Measurements from ENCODE around the gene MYLK. TPM values are rescaled to one million over a fixed set of nuclear protein-coding genes. Genes with fewer than 3 reads are reported as not detected.
"Not testable (repeated sequence)": the region's sequence is repeated elsewhere in the genome, so short reads cannot be mapped to it uniquely, and the experiment has no call there.

MYLK gene
- total RNA-seq, 1 donor from 2014 or later: 80.3 TPM

GRCh38 chr3:123728991-123729390 lies 155.1 kb downstream of the MYLK start:
- DNase-seq (ENCODE audit: low spot score): no peak

- DNase-seq (ENCODE audit: low spot score): no peak
Measured at GRCh38 chr3:123728014-123728413, 156.1 kb downstream of the MYLK start.

DNA sequence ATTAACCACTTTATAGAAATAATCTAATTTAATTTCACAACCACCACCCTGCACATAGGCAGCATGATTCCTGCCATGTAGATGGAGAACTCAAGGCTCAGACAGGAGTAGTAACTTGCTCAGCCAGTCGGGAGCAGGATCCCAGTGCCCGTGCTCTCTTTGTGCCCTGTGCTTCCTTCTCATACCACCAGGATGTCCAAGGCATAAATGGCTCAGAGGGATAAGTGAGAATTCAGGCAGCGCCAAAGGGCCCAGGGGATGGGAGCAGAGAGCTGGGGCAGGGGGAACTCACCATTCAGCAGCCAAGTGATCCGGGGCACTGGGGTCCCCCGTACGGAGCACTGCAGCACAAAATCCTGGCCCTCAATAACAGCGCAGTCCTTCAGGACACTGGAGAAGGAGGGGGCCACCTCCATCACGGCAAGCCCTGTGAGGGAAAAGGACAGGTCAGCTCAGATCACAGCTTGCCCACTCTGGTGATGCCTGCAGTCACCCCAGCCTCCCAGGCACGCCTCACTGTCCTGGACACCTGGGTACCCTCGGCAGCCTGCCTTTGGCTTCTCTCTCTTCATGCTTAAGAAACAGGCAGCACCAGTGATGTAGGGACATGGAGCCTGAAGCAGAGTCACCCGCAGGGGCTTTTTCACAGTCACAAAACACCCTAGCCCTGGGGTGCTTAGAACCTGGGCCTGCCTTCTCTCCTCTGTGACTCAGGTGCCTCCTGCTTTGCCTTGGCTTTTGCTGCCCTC lies 158.3 kb downstream of the MYLK start:
- DNase-seq (ENCODE audit: low spot score): no peak

DNA sequence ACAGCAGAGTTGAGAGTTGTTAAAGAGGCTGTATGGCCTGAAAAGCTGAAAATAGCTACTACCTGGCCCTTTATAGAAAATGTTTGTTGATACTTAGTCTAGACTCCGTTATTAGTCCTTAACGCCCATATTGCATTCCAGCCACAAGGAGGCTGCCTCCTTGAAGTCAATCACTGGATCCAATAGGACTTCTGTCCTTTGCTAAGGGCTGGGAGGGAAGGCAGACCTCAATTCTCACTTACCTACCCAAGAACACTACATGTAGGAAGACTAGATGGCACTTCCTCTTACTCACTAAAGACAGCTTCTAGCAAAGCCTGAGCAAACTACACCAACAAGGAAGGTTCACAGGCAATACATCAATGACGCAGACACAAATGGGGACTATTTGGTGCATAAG lies 159.8 kb downstream of the MYLK start:
- no peak for DNase-seq (ENCODE audit: low spot score)

GRCh38 chr3:123723522-123724168 lies 160.5 kb downstream of the MYLK start:
- DNase-seq (ENCODE audit: low spot score): no peak

DNA sequence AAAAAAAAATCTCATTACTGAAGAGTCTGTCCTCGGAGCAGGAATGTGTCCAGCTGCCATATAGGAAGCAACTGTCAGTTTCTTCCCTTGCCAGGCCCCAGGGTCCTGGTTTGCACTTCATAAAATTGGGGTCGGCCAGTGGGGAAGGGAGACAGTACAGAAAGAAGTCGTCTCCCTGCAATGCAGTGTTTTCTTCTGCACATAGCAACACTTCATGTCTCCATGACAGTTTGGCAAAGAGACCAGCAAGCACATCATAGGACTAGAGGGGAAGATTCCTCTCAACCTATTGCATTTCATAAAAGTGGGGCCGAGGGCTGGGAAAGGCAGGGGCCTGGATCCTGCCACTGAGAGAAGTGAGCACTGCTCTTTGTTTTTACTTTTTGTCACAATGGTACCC lies 161.1 kb downstream of the MYLK start:
- DNase-seq (ENCODE audit: low spot score): no peak

GRCh38 chr3:123722456-123722855 lies 161.7 kb downstream of the MYLK start:
- DNase-seq (ENCODE audit: low spot score): no peak

DNA sequence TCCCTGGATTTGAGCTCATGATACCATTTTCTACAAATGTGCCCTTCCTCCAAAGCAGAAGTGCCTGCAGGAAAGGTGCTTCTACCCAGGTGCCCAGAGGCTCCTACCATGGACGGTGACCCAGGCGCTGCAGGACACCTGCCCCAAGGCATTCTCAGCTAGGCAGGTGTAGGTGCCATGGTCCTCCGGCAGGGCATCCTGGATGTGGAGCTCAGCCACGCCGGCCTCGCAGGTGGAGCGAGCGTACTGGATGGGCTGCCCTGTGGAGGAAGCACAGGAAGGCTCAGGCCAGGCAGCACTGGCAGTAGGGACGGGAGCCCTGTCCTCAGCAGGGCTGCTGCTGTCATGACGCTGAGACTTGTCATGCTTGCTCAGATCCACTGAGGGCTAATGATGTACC lies 162.1 kb downstream of the MYLK start:
- no peak for DNase-seq (ENCODE audit: low spot score)

GRCh38 chr3:123721095-123721689 lies 162.9 kb downstream of the MYLK start:
- not testable (repeated sequence) for DNase-seq (ENCODE audit: low spot score)

DNA sequence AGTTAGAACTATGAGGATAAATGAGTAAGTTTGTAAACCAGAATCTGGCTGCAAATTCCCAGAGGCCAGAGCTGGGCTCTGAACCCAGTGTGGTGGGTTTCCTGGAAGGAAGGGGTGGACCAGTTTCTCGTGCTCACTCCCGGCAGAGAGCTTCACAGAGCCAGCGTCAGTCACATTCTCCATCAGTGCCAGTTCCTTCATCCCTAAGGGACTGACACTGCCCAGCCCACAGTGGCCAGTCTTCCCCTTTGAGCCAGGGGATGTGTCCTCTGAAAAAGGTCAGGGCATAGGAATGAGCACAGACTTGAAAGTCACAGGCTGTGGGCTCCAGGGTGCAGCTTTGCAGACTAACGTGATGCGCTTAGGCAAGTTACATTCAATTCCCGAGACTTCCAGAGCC lies 163.5 kb downstream of the MYLK start:
- DNase-seq (ENCODE audit: low spot score): no peak

- DNase-seq (ENCODE audit: low spot score): no peak
Measured at GRCh38 chr3:123719862-123720453, 164.2 kb downstream of the MYLK start.

GRCh38 chr3:123719061-123719756 lies 164.9 kb downstream of the MYLK start:
- not testable (repeated sequence) for DNase-seq (ENCODE audit: low spot score)

GRCh38 chr3:123718108-123718507 lies 166.0 kb downstream of the MYLK start:
- DNase-seq (ENCODE audit: low spot score): no peak

DNA sequence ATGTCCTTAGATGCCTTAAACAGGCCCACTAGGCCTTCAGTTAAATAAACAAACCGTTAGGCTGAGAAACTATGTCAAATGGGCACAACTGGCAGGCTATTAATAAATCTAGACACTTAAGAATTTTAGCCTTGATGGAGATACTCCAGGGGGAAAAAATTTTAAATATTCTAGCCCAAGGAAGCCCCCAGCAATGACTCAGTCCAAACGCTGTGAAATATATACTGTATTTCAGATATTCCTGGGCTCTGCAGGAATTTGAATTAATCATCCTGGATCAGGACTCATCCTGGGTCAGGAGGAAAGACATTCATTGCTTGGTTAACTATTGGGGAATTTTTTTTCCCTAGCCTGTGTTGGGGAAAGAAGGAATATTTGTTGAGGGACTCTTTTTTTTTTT lies 166.7 kb downstream of the MYLK start:
- DNase-seq (ENCODE audit: low spot score): not testable (repeated sequence)

- no peak for DNase-seq (ENCODE audit: low spot score)
Measured at GRCh38 chr3:123716411-123716810, 167.7 kb downstream of the MYLK start.

DNA sequence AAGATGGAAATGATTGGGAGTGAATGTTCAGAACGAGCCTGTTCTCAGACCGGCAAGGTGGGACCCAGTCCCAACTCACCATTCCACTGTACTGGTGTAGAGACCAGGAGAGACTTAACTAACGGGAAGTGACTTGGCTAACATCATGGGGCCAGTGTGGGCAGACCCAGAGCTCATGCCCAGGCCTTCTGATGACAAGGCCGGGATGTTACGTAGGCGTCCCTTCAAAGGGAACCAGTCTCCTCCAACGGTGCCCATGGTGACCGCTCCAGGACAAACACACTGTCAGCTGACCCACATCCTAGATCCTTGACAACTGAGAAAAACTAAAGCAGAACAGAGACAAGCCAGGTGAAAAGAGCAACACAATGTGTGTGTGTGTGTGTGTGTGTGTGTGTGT lies 170.9 kb downstream of the MYLK start:
- no peak for DNase-seq (ENCODE audit: low spot score)

DNA sequence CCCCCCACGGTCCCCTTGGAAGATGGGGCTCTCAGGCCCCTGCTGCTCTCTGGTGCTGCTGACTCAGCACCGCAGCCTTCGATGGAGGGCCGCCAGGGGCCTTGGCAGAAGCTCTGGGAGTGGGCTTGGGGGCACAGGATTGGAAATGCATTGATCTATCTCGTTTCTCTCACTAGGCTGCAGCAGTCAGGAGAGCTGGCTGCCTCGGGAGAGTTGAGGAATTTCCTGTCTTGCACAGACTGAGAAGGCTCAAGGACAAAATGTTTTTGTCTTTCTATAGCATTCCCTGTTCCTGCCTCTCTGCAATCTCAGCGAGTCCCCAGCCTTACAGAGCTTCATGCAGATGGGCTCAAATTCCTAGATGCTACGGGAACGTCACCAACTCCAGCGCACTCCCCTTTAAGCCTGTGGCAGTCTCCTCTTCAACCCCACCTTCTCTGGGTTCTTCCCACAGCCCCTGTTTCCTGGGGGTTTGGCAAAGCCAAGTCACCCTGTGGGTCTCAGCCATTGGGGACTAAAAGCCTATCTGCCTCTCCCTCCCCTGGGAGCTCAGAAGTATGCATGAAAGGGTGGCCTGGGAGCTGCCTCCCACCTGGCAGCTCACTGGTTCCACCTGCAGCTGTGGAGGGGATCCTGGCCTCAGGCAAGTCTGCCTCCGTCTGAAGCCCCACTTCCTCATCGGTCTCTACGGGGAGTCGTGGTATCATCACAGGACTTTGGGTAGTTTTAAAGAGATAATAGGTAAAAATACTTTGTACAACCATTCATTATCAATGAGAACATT lies 171.9 kb downstream of the MYLK start:
- peak; percentile 67 for DNase-seq (ENCODE audit: low spot score)

DNA sequence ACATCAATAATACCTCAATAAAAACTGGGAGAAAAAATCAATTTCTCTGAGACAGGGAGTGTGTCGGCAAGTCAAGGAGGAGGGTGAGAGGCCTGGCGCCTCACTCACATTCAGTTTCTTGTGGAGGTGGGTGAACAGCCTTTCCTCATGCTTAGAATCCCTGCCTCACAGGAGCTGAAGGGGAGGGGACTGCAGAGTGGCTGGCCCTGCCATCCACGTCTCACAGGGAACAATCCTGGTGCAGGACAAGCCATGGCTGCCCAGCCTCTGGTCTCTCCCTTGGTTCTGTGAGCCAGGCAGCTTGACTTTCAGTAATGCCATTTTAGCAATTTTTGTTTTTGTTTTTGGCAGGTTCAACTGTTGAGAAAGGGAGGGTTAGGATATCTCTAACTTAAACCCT lies 172.8 kb downstream of the MYLK start:
- DNase-seq (ENCODE audit: low spot score): peak; percentile 60

- DNase-seq (ENCODE audit: low spot score): peak; percentile 85
Measured at GRCh38 chr3:123708531-123708930, 175.6 kb downstream of the MYLK start.

- DNase-seq (ENCODE audit: low spot score): peak; percentile 72
Measured at GRCh38 chr3:123707641-123708040, 176.5 kb downstream of the MYLK start.

DNA sequence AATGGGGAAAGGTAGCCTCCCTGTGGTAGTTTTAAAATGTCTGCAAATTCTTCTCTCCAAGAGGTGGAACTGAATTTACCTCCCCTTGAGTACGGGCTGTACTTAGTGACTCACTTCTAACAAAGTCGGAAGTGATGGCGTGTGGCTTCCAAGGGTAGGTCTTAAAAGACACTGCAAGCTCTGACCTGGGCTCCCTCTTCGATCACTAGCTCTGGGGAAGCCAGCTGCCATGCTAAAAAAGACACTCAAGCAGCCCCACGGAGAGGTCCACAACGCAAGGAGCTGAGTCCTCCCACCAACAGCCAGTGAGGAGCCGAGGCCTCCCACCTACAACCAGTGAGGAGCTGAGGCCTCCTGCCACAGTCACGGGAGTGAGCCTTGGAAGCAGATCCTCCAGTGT lies 177.3 kb downstream of the MYLK start:
- DNase-seq (ENCODE audit: low spot score): peak; percentile 83
